Fibroblast of lung (primary cell): Measurements from ENCODE around the gene PCGF3. TPM values are rescaled to one million over a fixed set of nuclear protein-coding genes. Genes with fewer than 3 reads are reported as not detected.

Experiments
- DNase-seq, 2 donors: peaks; one replicate each; pipeline versions ENCODE4 v3.0.0 to v3.0.0-alpha.2; 2010; ENCODE audit warnings: low read depth in 2 of 2
- H2AFZ ChIP-seq: 2 replicates; pipeline ENCODE4 v1.5.1; 2012; ENCODE audit warnings: low read length, control low read depth, inconsistent platforms
- H3K27ac ChIP-seq: 2 replicates; pipeline ENCODE4 v1.5.1; 2011; ENCODE audit warnings: low read length, control low read depth; ENCODE audit not compliant: insufficient read depth
- H3K27me3 ChIP-seq: 2 replicates; pipeline ENCODE4 v1.5.1; 2011; ENCODE audit warnings: mild to moderate bottlenecking, low read length; ENCODE audit not compliant: control insufficient read depth, insufficient read depth
- H3K36me3 ChIP-seq: 2 replicates; pipeline ENCODE4 v1.5.1; 2011; ENCODE audit warnings: low read length; ENCODE audit not compliant: control insufficient read depth, insufficient read depth
- H3K4me1 ChIP-seq: 2 replicates; pipeline ENCODE4 v1.5.1; 2011; ENCODE audit warnings: low read length; ENCODE audit not compliant: control insufficient read depth, insufficient read depth; ENCODE audit errors: extremely low read depth
- H3K4me2 ChIP-seq: 2 replicates; pipeline ENCODE4 v1.5.1; 2011; ENCODE audit warnings: low read length, control low read depth; ENCODE audit not compliant: insufficient read depth; ENCODE audit errors: extremely low read depth
- H3K4me3 ChIP-seq, 4 experiments: fragments of 200-600 bp in 1 of 4; sonication (generic) in 1 of 4; replicated peaks in 1 of 4; 2 replicates each; pipeline ENCODE4 v1.5.1; 2011 to 2016; ENCODE audit warnings: low read length in 4 of 4, low read depth in 3 of 4, mild to moderate bottlenecking in 3 of 4, control low read depth in 2 of 4, inconsistent platforms in 1 of 4, mixed read lengths in 1 of 4; ENCODE audit not compliant: insufficient read depth in 1 of 4; ENCODE audit errors: control extremely low read depth in 1 of 4
- H3K79me2 ChIP-seq: 2 replicates; pipeline ENCODE4 v1.5.1; 2012; ENCODE audit warnings: mild to moderate bottlenecking, low read length, inconsistent platforms; ENCODE audit not compliant: control insufficient read depth, insufficient read depth
- H3K9ac ChIP-seq: 2 replicates; pipeline ENCODE4 v1.5.1; 2011; ENCODE audit warnings: mild to moderate bottlenecking, low read length, control low read depth; ENCODE audit not compliant: insufficient read depth
- H3K9me3 ChIP-seq: 2 replicates; pipeline ENCODE4 v1.5.1; 2012; ENCODE audit warnings: low read depth, low read length; ENCODE audit not compliant: control insufficient read depth, insufficient read depth
- H4K20me1 ChIP-seq: 2 replicates; pipeline ENCODE4 v1.5.1; 2011; ENCODE audit warnings: low read length; ENCODE audit not compliant: control insufficient read depth, insufficient read depth; ENCODE audit errors: extremely low read depth
- CTCF ChIP-seq, 2 donors: IDR thresholded peaks in 1 of 2; conservative IDR thresholded peaks in 1 of 2; 1 replicate in 1 of 2; 2 replicates in 1 of 2; pipeline ENCODE4 v1.5.1; 2011 to 2012; ENCODE audit warnings: low read length in 2 of 2, control low read depth in 1 of 2, inconsistent platforms in 1 of 2, low read depth in 1 of 2, mild to moderate bottlenecking in 1 of 2
- EZH2 ChIP-seq: IDR thresholded peaks from 2 replicates; pipeline ENCODE4 v1.5.1; 2012; ENCODE audit warnings: low read length, control low read depth, mild to moderate bottlenecking; ENCODE audit errors: missing control alignments
- polyA plus RNA-seq, 2 donors: library from polyadenylated mRNA; depleted of rRNA in 1 of 2; stranded (reverse) in 1 of 2; unstranded in 1 of 2; fragments of >200 nt; gene quantifications; 2 replicates each; pipeline ENCODE4 v1.2.1, GENCODE V29; 2011 to 2012; ENCODE audit warnings: missing spikeins in 1 of 2
- total RNA-seq: library from RNA; depleted of rRNA; stranded (reverse); fragments of >200 nt; gene quantifications from 2 replicates; pipeline ENCODE4 v1.2.1, GENCODE V29; 2014

PCGF3 gene
- total and polyA plus RNA-seq, 2 donors (not counting 1 experiment from before 2014, with no cell fraction given): 24.8 to 27.1 TPM

- Histone ChIP-seq H3K79me2 (peaks cover 66% of the 10 kb centered on the region), H3K9me3 (no peaks in the 10 kb centered on the region), H3K4me3 (no peak overlapping the region), H2AFZ (no peak overlapping the region), H3K36me3 (no peaks in the 10 kb centered on the region), H3K4me1 (no peaks in the 10 kb centered on the region), H3K4me2 (no peak overlapping the region), H3K9ac (no peak overlapping the region), H3K27ac (no peak overlapping the region), H3K27me3 (no peaks in the 10 kb centered on the region), H4K20me1 (peaks cover 3% of the 10 kb centered on the region)
- TF ChIP-seq CTCF (conservative IDR thresholded peaks at IDR 0.05 in 1 of 2, IDR thresholded peaks at IDR 0.05 in 1 of 2; ENCODE audit: low read depth in 1 of 2, low read length in 2 of 2) (no peak), EZH2 (no peak)
- no peak for DNase-seq
These were observed 6.5 kb downstream of the PCGF3 start for GRCh38 chr4:712093-712492.

GRCh38 chr4:712916-713632, 7.4 kb downstream of the PCGF3 start:
- H3K4me2 ChIP-seq: no peak overlapping the region
- no peaks in the 10 kb centered on the region for H3K27me3 ChIP-seq
- peaks cover 3% of the 10 kb centered on the region for H4K20me1 ChIP-seq
- H3K9me3 ChIP-seq: no peaks in the 10 kb centered on the region
- DNase-seq: no peak
- no peaks in the 10 kb centered on the region for H3K4me1 ChIP-seq
- H3K9ac ChIP-seq: no peak overlapping the region
- H3K4me3 ChIP-seq: no peak overlapping the region
- peaks cover 71% of the 10 kb centered on the region for H3K79me2 ChIP-seq
- H3K36me3 ChIP-seq: no peaks in the 10 kb centered on the region
- TF ChIP-seq CTCF (conservative IDR thresholded peaks at IDR 0.05 in 1 of 2, IDR thresholded peaks at IDR 0.05 in 1 of 2; ENCODE audit: low read depth in 1 of 2, low read length in 2 of 2) (no peak), EZH2 (no peak)
- no peak overlapping the region for H3K27ac ChIP-seq
- no peak overlapping the region for H2AFZ ChIP-seq

GRCh38 chr4:714087-714486, 8.5 kb downstream of the PCGF3 start:
- peaks cover 3% of the 10 kb centered on the region for H4K20me1 ChIP-seq
- TF ChIP-seq EZH2 (no peak), CTCF (conservative IDR thresholded peaks at IDR 0.05 in 1 of 2, IDR thresholded peaks at IDR 0.05 in 1 of 2; ENCODE audit: low read depth in 1 of 2, low read length in 2 of 2) (no peak)
- H3K4me1 ChIP-seq: no peaks in the 10 kb centered on the region
- H2AFZ ChIP-seq: no peak overlapping the region
- no peaks in the 10 kb centered on the region for H3K36me3 ChIP-seq
- no peaks in the 10 kb centered on the region for H3K9me3 ChIP-seq
- no peak overlapping the region for H3K27ac ChIP-seq
- no peak overlapping the region for H3K9ac ChIP-seq
- H3K79me2 ChIP-seq: peaks cover 67% of the 10 kb centered on the region
- H3K4me3 ChIP-seq: no peak overlapping the region
- no peak overlapping the region for H3K4me2 ChIP-seq
- DNase-seq: no peak
- no peaks in the 10 kb centered on the region for H3K27me3 ChIP-seq
